Fibroblast of gingiva (primary cell): ENCODE measurements around the gene CD177.
A peak's percentile ranks its signal among the peaks of the same experiment; 100 is the strongest.
"Not testable (repeated sequence)": the region's sequence is repeated elsewhere in the genome, so short reads cannot be mapped to it uniquely, and the experiment has no call there.

Experiments
- DNase-seq: peaks from one replicate; pipeline ENCODE4 v3.0.0-alpha.2; 2011; ENCODE audit warnings: low read depth

The CD177 gene

DNA sequence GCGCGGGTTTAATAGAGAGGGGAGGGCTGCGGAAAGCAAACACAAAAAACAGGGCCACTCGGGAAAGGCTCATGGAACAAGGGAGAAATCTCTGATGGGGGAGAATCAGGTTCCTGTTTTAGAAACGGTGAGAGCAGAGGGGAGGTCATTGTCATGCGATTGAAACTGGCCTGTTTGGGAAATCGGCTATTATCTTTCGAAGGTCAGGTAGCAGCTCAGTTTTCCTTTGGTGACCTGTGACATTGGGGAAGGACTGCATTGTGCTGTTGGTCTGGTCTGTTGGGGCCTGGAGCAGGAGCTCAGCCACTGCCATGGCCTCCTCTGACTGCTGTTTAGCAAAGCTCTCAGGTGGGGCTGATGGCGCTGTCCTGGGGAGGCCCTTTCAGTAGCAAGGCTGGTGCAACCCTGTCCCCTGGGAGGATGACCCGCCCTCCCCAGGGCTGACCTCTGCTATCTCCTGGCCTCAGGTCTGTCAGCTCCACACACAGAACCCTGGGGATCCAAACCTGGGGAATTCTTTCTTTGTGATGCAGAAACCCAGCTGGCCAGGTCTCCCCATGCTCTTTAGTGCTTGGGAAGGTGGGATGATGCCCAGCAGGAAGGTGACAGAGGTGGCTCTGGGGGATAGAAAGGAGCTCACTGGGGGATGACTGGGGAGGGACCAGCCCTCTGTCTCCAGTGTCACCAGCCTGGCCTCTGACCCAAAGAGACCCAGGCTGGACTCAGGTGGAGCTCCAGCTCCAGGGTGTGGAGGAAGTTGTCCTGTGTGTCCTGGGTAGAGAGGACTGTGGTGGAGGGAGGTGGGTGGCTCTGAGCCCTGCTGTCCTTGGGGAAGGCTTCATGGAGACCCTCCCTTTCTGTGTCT lies 21.2 kb upstream of the CD177 start:
- no peak for DNase-seq

DNA sequence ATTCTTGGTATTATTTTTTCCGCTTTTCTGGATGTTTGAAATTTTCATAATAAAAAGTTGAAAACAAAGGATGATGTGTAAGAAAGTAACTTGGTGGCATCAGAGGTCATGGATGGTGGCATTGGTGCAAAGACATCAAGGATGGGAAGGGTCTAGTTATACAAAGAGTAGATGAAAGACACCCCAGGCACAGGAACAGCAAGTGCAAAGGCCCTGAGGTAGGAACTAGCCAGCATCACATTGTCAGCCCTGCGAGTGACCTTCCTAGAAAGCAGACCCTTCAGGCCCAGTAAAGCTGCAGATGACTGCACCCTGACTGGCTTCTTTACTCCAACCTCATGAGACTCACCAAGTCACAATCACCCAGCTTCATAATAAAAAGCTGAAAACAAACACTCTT lies 17.0 kb upstream of the CD177 start:
- DNase-seq, result not testable (repeated sequence)

DNA sequence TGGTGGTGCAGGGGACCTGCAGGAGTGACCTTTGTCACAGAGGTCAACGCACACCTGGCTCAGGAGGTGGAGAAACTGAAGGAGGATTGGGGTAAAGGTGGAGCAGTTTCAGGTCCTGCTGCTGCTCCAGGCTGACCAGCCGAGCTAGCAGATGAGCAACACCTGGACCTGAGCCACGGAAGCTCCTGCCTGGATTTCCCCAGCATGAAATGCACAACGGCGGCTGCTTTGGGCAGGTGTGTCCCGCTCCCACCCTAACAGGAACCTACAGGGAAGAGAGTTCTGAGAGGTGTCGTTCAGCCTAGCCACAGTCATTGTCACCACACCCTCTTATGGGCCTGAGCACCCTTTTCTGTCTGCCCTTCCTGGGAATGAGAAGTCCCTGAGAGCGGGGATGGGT lies 15.7 kb upstream of the CD177 start:
- DNase-seq, result no peak

DNA sequence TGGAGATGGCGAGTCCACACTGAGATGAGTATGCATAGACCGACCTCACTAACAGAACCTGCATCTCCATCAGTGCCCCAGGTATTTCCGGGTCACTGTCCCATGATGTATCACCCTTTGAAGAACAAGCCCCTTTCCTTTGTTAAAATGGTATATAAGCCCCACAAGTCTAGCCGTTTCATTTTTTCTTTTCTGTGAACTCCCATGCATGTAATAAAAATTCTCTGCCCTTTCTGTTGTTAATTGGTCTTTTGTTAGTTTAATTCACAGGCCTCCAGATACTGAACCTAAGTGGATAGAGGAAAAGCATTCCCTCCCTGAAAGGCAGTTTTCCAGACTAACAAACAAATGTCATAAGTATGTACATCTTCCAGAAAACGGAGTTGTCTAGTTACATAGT lies 15.0 kb upstream of the CD177 start:
- no peak for DNase-seq

DNA sequence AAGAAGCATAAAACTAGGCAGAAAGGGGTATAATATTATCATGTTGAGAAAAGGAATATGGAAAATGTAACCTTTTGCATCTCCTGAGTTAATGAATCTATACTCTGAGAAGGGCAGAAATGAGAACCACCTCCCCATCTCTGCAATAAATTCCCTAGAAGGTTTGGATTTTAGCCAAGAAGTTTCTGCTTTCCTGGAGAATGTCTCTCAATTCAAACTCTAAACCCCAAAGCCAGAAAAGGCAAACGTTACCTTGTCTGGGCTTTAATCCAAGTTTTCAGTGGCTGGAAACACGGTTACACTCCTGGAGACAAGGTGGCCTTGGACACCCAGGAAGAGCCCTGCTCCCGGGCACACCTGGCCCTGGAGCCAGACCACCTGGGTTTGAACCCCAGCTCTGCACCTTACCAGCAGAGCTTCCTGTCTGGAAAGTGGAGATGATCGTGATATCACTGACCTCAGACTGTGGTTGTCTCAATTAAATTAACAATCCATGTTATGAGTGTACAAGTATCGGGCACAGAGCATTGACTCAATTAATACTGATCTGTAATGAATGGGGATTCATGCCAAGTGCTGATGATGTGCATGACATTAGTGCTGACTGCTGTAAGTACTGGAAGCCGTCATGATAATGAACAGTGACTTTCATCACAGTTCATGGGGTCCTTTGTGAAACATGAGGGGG lies 14.1 kb upstream of the CD177 start:
- DNase-seq, result not testable (repeated sequence)

DNA sequence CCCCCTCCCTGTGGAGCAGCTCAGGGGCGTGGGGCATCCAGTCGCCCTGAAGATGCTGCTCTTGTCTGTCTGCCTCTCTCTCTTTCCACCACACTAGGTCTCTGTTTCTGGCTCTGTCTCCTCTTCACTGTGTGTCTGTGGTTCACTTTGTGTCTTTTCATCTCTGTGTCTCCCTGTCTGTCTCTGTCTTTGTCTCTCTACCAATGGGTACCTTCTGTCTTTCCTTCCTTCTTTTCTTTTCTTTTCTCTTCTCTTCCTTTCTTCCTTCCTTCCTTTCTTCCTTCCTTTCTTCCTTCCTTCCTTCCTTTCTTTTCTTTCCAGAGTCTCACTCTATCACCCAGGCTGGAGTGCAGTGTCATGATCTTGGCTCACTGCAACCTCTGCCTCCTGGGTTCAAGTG lies 13.4 kb upstream of the CD177 start:
- DNase-seq, result not testable (repeated sequence)

DNA sequence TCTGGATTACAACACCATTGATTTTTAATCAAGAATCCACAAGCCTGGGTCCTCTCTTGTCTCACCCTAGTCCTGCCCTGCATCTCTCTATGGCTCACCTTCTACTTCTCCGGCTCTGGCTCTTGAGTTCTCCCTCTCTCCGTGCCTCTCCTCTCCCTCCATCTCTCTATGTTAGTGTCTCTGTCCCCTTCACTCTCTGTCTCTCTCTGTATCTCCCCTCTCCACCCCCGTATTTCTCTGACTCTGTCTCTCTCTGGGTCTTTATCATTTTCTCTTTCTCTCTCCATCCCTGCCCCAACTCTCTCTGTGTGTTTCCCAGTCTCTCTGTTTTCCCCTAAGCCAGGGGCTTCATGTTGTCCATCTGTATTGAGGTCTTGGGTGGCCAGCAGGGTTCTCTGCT lies 12.4 kb upstream of the CD177 start:
- not testable (repeated sequence) for DNase-seq

DNA sequence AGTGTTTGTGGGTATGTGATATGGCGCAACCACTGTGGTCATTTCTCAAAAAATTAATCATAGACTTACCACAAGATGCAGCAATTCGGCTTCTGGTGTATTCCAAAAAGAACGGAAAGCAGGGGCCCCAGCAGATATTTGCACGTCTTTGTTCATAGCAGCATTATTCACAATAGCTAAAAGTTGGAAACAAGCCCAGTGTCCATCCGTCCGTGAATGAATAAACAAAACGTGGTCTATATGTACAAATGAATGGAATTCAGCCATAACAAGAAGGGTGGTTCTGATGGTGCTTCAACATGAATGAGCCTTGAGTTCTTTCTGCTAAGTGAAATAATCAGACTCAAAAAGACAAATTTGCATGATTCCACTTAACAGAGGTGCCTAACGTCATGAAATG lies 11.4 kb upstream of the CD177 start:
- peak; percentile 35 for DNase-seq

DNA sequence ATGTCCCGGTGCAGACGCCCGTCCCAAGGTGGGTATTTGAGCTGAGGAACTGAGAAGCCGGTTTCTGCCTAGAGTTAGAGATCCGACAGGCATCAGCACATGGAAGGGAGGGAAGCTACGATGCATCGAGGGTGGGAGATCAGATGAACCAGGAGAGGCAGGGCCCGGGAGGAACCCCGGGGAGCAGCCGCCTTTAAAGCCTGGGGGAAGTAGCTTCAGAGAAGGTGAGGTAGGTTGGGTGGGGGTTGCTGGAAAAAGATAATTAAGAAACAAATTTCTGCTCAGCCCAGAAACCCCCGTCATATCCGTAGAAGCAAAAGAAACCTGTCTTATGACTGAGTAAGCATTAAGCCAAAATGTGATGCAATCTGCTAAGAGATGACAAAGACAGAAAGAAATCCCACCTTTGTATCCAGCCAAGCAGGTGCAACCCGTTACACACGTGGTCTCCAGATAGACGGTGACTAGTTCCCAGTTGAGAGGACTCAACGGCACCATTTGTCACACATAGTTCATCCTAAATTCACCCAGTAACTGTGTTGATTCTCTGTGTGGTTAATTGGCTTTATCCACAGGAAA lies 9.1 kb upstream of the CD177 start:
- not testable (repeated sequence) for DNase-seq

DNA sequence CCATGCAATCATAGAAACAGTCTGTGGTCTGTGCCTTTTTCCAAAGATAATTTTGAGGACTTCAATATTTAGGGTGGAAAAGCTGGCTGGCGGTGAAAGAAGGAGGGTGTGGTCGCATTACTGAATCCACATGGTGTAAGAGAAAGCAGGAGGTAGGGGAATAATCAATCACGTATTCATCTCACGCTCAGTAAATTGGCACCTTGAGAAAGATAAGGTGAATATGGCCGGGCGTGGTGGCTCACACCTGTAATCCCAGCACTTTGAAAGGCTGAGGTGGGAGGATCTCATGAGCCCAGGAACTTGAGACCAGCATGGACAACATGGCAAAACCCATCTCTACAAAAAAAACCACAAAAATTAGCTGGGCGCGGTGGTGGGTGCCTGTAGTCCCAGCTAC lies 3.7 kb upstream of the CD177 start:
- not testable (repeated sequence) for DNase-seq

DNA sequence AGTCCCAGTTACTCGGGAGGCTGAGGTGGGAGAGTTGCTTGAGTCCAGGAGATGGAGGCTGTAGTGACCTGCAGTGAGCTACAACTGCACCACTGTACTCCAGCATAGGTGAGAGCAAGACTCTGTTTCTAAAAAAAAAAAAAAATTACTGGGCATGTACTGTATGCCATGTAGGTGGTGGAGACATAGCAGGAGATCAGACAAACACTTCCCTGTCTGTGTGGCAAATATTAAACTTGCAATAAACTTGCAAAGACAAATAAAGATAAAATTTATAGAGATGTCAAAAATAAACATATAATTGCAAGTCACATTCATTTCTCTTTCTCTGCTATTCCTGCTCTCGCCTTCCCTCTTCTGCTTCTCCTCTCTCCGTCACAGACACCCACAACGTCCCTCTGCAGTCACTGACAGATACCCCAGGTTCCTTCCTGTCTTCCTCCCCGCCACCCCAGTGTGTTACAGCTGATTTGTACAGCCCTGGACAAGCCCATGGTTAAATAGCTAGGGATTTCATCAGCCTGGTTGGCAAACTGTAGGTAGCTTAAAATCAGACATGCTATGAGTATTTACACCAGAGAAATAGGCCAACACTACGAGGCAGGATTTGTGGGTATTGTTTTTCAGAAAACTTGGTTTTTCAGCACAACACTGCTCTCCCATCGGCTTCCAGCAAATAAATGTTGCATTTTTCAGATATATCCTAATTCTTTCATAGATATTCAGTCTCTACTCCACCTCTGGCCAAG lies 1.3 kb upstream of the CD177 start:
- DNase-seq, result no peak

DNA sequence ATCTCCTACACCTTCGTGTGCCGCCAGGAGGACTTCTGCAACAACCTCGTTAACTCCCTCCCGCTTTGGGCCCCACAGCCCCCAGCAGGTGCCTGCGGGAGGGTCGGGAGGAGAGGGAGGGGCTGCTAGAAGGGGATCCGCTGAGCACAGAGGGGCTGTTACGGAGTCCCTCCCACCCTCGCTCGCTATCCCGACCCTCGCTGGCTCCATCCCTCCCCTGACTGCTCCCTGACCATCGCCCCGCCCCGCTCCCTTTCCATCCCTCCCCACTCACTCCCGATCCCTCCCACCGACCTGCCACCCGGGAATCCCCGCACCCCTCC lies 780 bp downstream of the CD177 start:
- DNase-seq, result no peak

DNA sequence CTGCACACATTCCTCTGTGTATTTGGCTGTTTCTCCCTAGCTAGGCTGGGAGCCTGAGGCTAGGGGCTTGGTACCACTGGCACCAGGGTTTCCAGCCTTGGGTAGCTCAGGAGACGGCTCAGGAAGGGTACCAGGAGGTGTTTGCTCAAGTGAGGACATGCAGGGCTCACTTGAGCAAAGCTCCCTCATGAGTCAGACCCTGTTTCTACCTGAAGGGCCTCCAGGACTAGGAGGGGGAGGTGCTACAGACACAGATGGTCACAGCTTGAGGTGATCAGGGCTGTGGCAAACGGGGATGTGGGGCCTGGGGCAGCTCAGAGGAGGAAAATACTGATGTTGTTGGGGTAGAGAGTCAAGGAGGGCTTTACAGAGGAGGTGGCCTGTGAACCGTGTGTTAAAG lies 3.3 kb downstream of the CD177 start:
- DNase-seq, result not testable (repeated sequence)

DNA sequence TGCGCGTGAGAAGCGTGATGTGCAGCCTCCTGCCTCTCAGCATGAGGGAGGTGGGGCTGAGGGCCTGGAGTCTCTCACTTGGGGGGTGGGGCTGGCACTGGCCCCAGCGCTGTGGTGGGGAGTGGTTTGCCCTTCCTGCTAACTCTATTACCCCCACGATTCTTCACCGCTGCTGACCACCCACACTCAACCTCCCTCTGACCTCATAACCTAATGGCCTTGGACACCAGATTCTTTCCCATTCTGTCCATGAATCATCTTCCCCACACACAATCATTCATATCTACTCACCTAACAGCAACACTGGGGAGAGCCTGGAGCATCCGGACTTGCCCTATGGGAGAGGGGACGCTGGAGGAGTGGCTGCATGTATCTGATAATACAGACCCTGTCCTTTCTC lies 8.7 kb downstream of the CD177 start:
- no peak for DNase-seq

DNA sequence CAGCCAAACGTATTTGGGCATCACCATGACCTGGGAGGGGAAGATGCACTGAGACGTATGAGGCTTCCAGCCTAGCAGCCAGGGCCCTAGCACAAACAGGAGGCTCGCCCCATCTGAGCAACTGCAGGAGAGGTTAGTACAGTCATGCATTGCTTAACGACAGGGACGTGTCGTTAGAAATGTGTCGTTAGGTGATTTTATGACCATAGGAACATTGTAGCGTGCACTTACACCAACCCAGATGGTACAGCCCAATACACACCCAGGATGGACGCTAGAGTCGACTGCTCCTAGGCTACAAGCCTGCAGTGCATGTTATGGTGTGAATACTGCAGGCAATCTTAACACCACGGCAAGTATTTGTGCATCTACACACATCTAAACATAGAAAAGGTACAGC lies 9.3 kb downstream of the CD177 start:
- DNase-seq, result no peak

DNA sequence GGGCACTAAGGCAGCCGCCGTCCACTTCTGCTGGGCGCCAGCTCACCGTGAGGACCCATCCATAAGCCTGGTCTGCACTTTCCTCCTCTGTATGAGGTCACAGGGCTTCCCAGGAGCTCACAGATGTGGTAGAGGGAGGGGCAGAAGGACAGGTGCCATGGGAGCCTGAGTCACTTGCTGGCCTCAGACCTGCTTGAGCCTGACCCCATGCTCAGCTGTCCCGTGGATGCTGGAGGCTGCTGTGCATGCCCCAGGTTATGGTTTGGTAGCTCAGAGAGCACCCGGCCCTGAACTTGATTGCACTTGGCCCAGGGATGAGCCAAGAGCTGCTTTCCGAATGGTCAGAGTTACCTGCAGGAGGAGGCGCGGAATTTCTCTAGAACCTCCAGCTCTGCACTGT lies 12.2 kb downstream of the CD177 start:
- not testable (repeated sequence) for DNase-seq

DNA sequence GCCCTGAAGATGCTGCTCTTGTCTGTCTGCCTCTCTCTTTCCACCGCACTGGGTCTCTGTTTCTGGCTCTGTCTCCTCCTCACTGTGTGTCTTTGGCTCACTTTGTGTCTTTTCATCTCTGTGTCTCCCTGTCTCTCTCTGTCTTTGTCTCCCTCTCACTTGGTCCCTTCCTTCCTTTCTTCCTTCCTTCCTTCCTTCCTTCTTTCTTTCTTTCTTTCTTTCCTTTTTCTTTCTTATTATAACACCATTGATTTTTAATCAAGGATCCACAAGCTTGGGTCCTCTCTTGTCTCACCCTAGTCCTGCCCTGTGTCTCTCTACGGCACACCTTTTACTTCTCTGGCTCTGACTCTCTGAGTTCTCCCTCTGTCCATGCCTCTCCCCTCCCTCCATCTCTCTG lies 14.3 kb downstream of the CD177 start:
- no peak for DNase-seq

DNA sequence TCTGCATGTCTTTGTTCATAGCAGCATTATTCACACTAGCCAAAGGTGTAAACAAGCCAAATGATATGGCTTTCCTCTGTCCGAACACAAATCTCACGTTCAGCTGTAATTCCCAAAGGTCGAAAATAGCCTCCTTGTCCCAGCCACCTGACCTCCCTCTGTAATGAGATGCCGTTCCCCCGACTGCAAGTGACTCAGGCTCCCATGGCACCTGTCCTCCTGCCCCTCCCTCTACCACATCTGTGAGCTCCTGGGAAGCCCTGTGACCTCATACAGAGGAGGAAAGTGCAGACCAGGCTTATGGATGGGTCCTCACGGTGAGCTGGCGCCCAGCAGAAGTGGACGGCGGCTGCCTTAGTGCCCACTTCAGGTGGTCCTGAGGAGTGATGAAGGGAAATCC lies 15.4 kb downstream of the CD177 start:
- not testable (repeated sequence) for DNase-seq

DNA sequence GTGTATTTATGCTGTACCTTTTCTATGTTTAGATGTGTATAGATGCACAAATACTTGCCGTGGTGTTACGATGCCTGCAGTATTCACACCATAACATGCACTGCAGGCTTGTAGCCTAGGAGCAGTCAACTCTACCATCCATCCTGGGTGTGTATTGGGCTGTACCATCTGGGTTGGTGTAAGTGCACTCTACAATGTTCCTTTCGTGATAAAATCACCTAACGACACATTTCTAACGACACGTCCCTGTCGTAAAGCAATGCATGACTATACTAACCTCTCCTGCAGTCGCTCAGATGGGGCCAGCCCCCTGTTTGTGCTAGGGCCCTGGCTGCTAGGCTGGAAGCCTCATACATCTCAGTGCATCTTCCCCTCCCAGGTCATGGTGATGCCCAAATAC lies 18.4 kb downstream of the CD177 start:
- DNase-seq, result no peak

DNA sequence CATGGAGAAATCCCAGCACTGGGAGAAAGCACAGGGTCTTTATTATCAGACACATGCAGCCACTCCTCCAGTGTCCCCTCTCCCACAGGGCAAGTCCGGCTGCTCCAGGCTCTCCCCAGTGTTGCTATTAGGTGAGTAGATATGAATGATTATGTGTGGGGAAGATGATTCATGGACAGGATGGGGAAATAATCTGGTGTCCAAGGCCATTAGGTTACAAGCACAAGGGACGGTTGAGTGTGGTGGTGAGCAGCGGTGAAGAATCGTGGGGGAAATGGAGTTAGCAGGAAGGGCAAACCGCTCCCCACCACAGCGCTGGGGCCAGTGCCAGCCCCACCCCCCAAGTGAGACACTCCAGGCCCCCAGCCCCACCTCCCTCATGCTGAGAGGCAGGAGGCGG lies 19.0 kb downstream of the CD177 start:
- DNase-seq, result no peak

DNA sequence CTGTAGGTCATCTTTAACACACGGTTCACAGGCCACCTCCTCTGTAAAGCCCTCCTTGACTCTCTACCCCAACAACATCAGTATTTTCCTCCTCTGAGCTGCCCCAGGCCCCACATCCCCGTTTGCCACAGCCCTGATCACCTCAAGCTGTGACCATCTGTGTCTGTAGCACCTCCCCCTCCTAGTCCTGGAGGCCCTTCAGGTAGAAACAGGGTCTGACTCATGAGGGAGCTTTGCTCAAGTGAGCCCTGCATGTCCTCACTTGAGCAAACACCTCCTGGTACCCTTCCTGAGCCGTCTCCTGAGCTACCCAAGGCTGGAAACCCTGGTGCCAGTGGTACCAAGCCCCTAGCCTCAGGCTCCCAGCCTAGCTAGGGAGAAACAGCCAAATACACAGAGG lies 24.1 kb downstream of the CD177 start:
- DNase-seq, result not testable (repeated sequence)

DNA sequence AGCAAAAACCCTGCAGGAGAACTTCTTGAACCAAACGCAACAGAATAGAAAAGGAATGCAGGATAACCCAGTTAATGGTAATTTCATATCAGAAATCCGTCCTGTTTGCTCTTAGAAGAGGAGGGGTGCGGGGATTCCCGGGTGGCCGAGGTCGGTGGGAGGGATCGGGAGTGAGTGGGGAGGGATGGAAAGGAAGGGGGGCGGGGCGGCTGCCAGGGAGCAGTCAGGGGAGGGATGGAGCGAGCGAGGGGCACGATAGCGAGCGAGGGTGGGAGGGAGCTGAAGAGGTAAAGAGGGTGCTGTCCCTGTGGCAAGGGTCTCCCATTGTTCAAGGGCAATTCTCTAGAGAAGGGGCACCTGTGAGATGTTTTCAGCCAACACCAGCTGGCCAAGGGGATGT lies 26.5 kb downstream of the CD177 start:
- no peak for DNase-seq
